HG03432 (cell line): Measurements from ENCODE around the gene PLCD1.

Experiments
- ATAC-seq: cut with Tn5 transposase; IDR thresholded peaks from one replicate; pipeline ENCODE4 v1.9.1; 2021; ENCODE audit warnings: mild to moderate bottlenecking, moderate library complexity; ENCODE audit not compliant: unreplicated experiment

Gene PLCD1

GRCh38 chr3:37968199-37968598, 61.2 kb downstream of the PLCD1 start:
- no peak for ATAC-seq

- peak; percentile 79 for ATAC-seq
Observed at GRCh38 chr3:37967260-37967881, 62.1 kb downstream of the PLCD1 start.

DNA sequence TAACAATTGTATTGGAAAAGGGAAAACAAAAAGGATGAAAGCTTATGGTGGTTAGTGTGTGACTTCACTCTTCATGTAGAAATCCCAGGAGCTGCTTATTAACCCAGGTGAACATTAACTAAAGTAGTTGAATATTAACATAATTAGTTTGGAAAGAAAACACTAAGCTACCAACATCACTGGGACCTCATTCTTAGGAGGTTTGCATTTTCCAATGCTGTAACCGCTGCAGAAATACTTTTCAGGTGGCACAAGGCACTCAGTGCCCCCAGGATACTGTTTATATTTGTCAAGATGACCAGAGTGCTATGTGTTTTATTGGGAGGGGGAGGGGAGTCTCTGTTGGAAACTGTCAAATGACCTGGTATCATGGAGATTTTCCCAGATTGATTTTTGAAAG, 64.7 kb downstream of the PLCD1 start:
- ATAC-seq, result no peak

DNA sequence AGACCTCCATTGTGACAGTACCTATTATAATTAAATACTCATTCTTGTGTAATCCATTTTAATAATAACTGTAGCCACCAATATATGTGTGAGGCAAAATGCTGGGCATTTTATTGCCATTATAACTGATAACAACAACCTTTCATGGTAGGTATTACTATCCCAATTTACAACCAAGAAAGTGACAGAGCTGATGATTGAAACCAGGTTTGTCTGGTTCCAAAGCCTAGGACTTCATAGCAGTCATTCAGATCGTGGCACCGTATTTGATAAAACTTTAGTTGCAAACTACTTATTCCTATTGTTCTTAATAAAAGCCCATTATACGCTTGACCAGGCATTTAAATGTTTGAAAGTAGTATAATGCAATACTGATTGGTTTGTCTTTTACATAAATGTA, 65.3 kb downstream of the PLCD1 start:
- ATAC-seq, result no peak

DNA sequence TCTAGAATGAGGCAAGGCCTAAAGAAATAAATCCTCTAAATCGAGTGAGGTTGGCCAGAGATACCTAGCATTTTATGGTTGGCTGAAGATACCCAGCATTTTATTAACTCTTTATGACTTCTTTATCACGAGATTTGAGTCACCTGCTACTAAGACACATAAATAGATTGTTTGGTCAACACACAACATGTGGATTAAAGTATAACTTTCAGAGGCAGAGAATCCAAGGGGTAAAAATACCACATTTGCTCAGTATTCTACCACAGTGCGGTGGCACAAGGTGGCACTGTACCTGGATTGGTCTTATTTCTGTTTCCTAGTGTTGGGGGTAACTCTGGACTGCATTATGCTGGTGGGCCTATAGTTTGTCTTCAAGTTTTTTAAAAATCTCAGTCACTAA, 65.8 kb downstream of the PLCD1 start:
- no peak for ATAC-seq

DNA sequence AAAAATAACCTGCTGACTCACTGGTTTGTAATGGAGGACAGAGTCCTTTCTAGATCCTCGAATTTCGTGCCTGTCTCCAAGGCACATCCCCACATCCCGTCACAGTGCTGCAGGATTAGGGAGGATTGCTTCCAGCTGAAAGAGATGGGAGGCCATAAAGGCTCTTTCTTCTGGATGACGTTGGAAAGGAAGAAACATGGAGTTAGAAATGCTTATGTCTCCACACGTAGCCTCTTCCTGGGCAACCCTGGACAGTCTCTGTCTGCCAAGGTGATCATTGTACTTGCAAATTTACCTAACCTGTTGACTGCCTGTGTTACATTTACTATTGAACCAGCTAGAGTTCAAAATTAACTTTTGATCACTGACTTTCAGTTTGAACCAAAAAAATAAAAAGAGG, 66.4 kb downstream of the PLCD1 start:
- no peak for ATAC-seq

DNA sequence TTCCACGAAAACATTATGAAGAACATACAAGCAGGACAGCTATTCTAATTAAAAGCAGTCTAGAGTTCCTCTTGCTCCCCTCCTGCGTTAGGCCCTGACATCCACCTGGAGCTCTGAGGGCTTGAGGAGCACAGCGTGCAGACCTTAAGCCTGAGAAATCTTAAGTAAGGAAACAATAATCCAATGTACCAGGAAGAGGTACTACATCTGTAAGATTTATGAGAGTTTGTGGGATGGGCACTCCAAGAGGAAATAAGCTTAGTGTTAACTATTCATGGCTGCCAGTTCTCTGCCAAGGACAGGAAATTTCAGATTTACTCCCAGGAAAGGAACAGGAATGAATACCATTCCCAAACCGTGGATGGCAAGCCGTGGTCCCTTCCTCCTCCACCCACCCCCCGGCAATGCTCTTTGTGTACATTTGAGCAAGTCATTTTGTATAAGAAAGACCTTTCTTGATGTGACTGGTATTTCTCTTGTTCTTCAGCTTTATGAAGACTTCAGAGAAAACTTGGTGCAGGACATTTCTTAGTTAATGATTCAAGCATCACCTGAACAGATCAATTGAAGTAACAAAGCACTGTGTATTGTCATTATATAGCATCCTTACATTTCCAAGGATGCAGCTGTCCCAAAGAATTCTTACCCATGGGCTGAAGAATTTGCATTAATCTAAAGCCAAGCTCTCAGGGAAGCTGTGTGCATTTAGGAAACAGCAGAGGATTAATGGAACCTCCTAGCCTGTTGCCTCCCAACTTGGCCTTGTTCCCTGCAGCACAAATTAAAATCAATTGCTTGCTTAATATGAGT, 67.6 kb downstream of the PLCD1 start:
- ATAC-seq, result no peak

GRCh38 chr3:37957539-37957936, 71.9 kb downstream of the PLCD1 start:
- ATAC-seq, result peak; percentile 36
